ENCODE data around the gene TYW1.
"Not testable (repeated sequence)": the region's sequence is repeated elsewhere in the genome, so short reads cannot be mapped to it uniquely, and the experiment has no call there.

DNA sequence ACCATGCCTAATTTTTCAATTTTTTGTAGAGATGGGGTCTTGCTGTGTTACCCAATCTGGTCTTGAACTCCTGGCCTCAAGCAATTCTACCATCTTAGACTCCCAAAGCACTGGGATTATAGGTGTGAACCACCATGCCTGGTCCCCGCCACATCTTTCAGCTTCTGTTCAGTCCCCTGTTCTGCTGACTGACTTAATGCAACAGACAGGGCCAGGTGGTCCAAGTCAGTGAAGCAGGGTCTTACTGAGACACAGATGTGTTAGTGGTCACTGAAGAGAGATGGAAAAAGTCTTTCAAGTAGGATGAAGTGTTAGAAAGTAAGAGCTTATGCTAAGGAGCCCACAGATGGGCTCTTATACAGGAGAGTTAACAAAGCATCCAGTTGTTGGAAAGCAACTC, 246.2 kb downstream of the TYW1 start:
- TF ChIP-seq, protein P1, sequence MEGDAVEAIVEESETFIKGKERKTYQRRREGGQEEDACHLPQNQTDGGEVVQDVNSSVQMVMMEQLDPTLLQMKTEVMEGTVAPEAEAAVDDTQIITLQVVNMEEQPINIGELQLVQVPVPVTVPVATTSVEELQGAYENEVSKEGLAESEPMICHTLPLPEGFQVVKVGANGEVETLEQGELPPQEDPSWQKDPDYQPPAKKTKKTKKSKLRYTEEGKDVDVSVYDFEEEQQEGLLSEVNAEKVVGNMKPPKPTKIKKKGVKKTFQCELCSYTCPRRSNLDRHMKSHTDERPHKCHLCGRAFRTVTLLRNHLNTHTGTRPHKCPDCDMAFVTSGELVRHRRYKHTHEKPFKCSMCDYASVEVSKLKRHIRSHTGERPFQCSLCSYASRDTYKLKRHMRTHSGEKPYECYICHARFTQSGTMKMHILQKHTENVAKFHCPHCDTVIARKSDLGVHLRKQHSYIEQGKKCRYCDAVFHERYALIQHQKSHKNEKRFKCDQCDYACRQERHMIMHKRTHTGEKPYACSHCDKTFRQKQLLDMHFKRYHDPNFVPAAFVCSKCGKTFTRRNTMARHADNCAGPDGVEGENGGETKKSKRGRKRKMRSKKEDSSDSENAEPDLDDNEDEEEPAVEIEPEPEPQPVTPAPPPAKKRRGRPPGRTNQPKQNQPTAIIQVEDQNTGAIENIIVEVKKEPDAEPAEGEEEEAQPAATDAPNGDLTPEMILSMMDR (IDR thresholded peaks at IDR 0.05): not testable (repeated sequence)
- not testable (repeated sequence) for TF ChIP-seq POLR2A (IDR thresholded peaks at IDR 0.05)
